Fibroblast of lung (primary cell): ENCODE results near the gene NQO1. TPM values are rescaled to one million over a fixed set of nuclear protein-coding genes. Genes with fewer than 3 reads are reported as not detected.

Experiments
- DNase-seq, 2 donors: peaks; one replicate each; pipeline versions ENCODE4 v3.0.0 to v3.0.0-alpha.2; 2010; ENCODE audit warnings: low read depth in 2 of 2
- H2AFZ ChIP-seq: 2 replicates; pipeline ENCODE4 v1.5.1; 2012; ENCODE audit warnings: low read length, control low read depth, inconsistent platforms
- H3K27ac ChIP-seq: 2 replicates; pipeline ENCODE4 v1.5.1; 2011; ENCODE audit warnings: low read length, control low read depth; ENCODE audit not compliant: insufficient read depth
- H3K27me3 ChIP-seq: 2 replicates; pipeline ENCODE4 v1.5.1; 2011; ENCODE audit warnings: mild to moderate bottlenecking, low read length; ENCODE audit not compliant: control insufficient read depth, insufficient read depth
- H3K36me3 ChIP-seq: 2 replicates; pipeline ENCODE4 v1.5.1; 2011; ENCODE audit warnings: low read length; ENCODE audit not compliant: control insufficient read depth, insufficient read depth
- H3K4me1 ChIP-seq: 2 replicates; pipeline ENCODE4 v1.5.1; 2011; ENCODE audit warnings: low read length; ENCODE audit not compliant: control insufficient read depth, insufficient read depth; ENCODE audit errors: extremely low read depth
- H3K4me2 ChIP-seq: 2 replicates; pipeline ENCODE4 v1.5.1; 2011; ENCODE audit warnings: low read length, control low read depth; ENCODE audit not compliant: insufficient read depth; ENCODE audit errors: extremely low read depth
- H3K4me3 ChIP-seq, 4 experiments: fragments of 200-600 bp in 1 of 4; sonication (generic) in 1 of 4; replicated peaks in 1 of 4; 2 replicates each; pipeline ENCODE4 v1.5.1; 2011 to 2016; ENCODE audit warnings: low read length in 4 of 4, low read depth in 3 of 4, mild to moderate bottlenecking in 3 of 4, control low read depth in 2 of 4, inconsistent platforms in 1 of 4, mixed read lengths in 1 of 4; ENCODE audit not compliant: insufficient read depth in 1 of 4; ENCODE audit errors: control extremely low read depth in 1 of 4
- H3K79me2 ChIP-seq: 2 replicates; pipeline ENCODE4 v1.5.1; 2012; ENCODE audit warnings: mild to moderate bottlenecking, low read length, inconsistent platforms; ENCODE audit not compliant: control insufficient read depth, insufficient read depth
- H3K9ac ChIP-seq: 2 replicates; pipeline ENCODE4 v1.5.1; 2011; ENCODE audit warnings: mild to moderate bottlenecking, low read length, control low read depth; ENCODE audit not compliant: insufficient read depth
- H3K9me3 ChIP-seq: 2 replicates; pipeline ENCODE4 v1.5.1; 2012; ENCODE audit warnings: low read depth, low read length; ENCODE audit not compliant: control insufficient read depth, insufficient read depth
- H4K20me1 ChIP-seq: 2 replicates; pipeline ENCODE4 v1.5.1; 2011; ENCODE audit warnings: low read length; ENCODE audit not compliant: control insufficient read depth, insufficient read depth; ENCODE audit errors: extremely low read depth
- EZH2 ChIP-seq: IDR thresholded peaks from 2 replicates; pipeline ENCODE4 v1.5.1; 2012; ENCODE audit warnings: low read length, control low read depth, mild to moderate bottlenecking; ENCODE audit errors: missing control alignments
- polyA plus RNA-seq, 2 donors: library from polyadenylated mRNA; depleted of rRNA in 1 of 2; stranded (reverse) in 1 of 2; unstranded in 1 of 2; fragments of >200 nt; gene quantifications; 2 replicates each; pipeline ENCODE4 v1.2.1, GENCODE V29; 2011 to 2012; ENCODE audit warnings: missing spikeins in 1 of 2
- total RNA-seq: library from RNA; depleted of rRNA; stranded (reverse); fragments of >200 nt; gene quantifications from 2 replicates; pipeline ENCODE4 v1.2.1, GENCODE V29; 2014
- TF ChIP-seq, protein P1 (sequence below), 2 donors: IDR thresholded peaks in 1 of 2; conservative IDR thresholded peaks in 1 of 2; 1 replicate in 1 of 2; 2 replicates in 1 of 2; pipeline ENCODE4 v1.5.1; 2011 to 2012; ENCODE audit warnings: low read length in 2 of 2, control low read depth in 1 of 2, inconsistent platforms in 1 of 2, low read depth in 1 of 2, mild to moderate bottlenecking in 1 of 2

The NQO1 gene
- total and polyA plus RNA-seq, 2 donors (not counting 1 experiment from before 2014, with no cell fraction given) = 583 to 779 TPM

DNA sequence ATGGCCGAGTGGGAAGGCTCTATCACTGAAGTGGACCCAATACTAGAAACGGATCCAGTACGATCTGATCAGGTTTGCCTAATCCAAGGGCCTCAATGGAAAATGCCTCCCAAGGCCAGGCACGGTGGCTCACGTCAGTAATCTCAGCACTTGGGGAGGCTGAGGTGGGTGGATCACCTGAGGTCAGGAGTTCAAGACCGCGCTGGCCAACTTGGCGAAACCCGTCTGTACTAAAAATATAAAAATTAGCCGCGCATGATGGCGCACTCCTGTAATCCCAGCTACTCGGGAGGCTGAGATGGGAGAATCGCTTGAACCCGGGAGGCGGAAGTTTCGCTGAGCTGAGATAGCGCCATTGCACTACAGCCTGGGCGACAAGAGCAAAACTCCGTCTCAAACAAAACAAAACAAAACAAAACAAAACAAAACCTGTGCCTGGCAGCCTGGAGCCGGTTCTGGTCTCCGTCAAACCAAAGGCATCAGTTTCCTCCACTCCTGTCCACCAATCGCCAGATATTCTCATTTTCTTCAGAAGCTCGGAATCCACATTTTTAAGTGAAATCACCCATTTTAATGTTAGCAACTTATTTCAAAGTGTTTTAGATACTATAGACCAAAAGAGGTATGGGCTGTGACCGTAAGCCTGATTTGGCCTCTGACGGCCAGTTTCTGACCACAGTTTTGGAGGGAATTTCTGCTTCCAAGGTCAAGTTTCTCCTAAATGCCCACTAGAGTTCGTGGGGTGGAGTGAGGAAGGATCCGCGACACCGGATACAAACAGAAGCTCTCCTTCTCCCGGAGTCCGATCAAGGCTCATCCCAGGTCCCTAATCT is 664 bp downstream of the NQO1 start:
- H3K9me3 ChIP-seq = no peaks in the 10 kb centered on the region
- peak overlapping the region; percentile 66 to 83 (median 78) for H3K4me3 ChIP-seq
- peak overlapping the region; percentile 88 for H3K4me2 ChIP-seq
- no peaks in the 10 kb centered on the region for H3K27me3 ChIP-seq
- peak overlapping the region; percentile 25 for H2AFZ ChIP-seq
- peaks cover 2% of the 10 kb centered on the region for H3K36me3 ChIP-seq
- no peak for TF ChIP-seq EZH2
- TF ChIP-seq, protein P1, sequence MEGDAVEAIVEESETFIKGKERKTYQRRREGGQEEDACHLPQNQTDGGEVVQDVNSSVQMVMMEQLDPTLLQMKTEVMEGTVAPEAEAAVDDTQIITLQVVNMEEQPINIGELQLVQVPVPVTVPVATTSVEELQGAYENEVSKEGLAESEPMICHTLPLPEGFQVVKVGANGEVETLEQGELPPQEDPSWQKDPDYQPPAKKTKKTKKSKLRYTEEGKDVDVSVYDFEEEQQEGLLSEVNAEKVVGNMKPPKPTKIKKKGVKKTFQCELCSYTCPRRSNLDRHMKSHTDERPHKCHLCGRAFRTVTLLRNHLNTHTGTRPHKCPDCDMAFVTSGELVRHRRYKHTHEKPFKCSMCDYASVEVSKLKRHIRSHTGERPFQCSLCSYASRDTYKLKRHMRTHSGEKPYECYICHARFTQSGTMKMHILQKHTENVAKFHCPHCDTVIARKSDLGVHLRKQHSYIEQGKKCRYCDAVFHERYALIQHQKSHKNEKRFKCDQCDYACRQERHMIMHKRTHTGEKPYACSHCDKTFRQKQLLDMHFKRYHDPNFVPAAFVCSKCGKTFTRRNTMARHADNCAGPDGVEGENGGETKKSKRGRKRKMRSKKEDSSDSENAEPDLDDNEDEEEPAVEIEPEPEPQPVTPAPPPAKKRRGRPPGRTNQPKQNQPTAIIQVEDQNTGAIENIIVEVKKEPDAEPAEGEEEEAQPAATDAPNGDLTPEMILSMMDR (conservative IDR thresholded peaks at IDR 0.05 in 1 of 2, IDR thresholded peaks at IDR 0.05 in 1 of 2; ENCODE audit: low read depth in 1 of 2, low read length in 2 of 2) = no peak
- peak overlapping the region; percentile 91 for H3K27ac ChIP-seq
- H3K79me2 ChIP-seq = peaks cover 53% of the 10 kb centered on the region
- peak overlapping the region; percentile 58 for H3K9ac ChIP-seq
- no peak for DNase-seq
- H4K20me1 ChIP-seq = no peaks in the 10 kb centered on the region
- H3K4me1 ChIP-seq = peaks cover 2% of the 10 kb centered on the region

DNA sequence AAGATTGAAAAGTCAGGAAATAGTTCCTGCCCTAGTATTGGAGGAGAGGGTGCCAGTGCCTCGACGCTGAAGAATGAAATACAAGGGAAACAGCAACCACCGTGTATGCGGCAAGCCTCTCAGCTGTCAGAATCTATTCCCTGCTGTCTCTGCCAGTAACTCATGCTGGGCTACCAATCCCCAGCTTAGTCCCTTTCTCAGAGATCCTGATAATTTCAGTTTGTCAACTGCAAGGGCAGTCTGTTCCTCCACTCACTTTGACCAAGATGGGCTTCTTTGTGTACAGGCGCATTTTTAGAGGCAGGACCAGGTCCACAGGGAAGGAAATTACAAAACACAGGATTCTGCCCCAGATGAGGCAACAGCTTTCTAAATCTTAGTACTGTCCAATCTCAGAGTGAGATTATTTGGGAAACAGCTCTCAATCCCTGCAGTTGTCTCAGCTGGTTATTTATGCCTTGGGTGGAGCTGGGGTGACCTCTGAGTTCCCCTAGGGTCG is 1.3 kb downstream of the NQO1 start:
- H4K20me1 ChIP-seq = no peaks in the 10 kb centered on the region
- no peaks in the 10 kb centered on the region for H3K27me3 ChIP-seq
- no peaks in the 10 kb centered on the region for H3K9me3 ChIP-seq
- TF ChIP-seq EZH2 = no peak
- TF ChIP-seq, protein P1 (conservative IDR thresholded peaks at IDR 0.05 in 1 of 2, IDR thresholded peaks at IDR 0.05 in 1 of 2; ENCODE audit: low read depth in 1 of 2, low read length in 2 of 2) = no peak
- H2AFZ ChIP-seq = no peak overlapping the region
- H3K27ac ChIP-seq = peak overlapping the region; percentile 15
- peak overlapping the region; percentile 88 for H3K4me2 ChIP-seq
- peak overlapping the region; percentile 66 to 83 (median 78) for H3K4me3 ChIP-seq
- DNase-seq = no peak
- H3K9ac ChIP-seq = no peak overlapping the region
- H3K36me3 ChIP-seq = peaks cover 2% of the 10 kb centered on the region
- peaks cover 57% of the 10 kb centered on the region for H3K79me2 ChIP-seq
- H3K4me1 ChIP-seq = peaks cover 2% of the 10 kb centered on the region

DNA sequence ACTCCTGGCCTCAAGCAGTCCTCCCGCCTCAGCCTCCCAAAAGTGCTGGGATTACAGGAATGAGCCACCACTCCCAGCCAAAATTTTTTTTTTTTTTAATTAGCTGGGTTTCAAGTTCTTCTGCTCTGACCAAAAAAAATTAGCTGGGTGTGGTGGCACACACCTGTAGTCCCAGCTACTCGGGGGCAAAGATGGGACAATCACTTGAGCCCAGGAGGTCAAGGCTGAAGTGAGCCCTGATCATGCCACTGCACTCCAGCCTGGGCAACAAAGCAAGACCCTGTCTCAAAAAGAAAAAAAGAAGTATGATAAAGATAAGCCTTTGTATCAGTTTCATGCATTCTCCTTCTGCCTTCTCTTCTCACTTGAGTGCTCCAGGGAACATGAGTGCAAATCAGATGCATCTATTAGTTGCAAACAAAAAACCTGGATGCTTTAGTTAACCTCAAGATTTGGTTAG is 1.9 kb downstream of the NQO1 start:
- H3K4me2 ChIP-seq = peak overlapping the region; percentile 88
- H3K4me1 ChIP-seq = peaks cover 2% of the 10 kb centered on the region
- no peaks in the 10 kb centered on the region for H4K20me1 ChIP-seq
- peaks cover 2% of the 10 kb centered on the region for H3K36me3 ChIP-seq
- no peak overlapping the region for H3K9ac ChIP-seq
- H3K9me3 ChIP-seq = no peaks in the 10 kb centered on the region
- H3K79me2 ChIP-seq = peaks cover 60% of the 10 kb centered on the region
- DNase-seq = no peak
- TF ChIP-seq, protein P1 (conservative IDR thresholded peaks at IDR 0.05 in 1 of 2, IDR thresholded peaks at IDR 0.05 in 1 of 2; ENCODE audit: low read depth in 1 of 2, low read length in 2 of 2) = no peak
- TF ChIP-seq EZH2 = no peak
- no peaks in the 10 kb centered on the region for H3K27me3 ChIP-seq
- peak overlapping the region; percentile 66 to 83 (median 78) for H3K4me3 ChIP-seq
- H2AFZ ChIP-seq = no peak overlapping the region
- H3K27ac ChIP-seq = no peak overlapping the region
